ENCODE measurements around the gene ATP5F1C.
"Not testable (repeated sequence)": the region's sequence is repeated elsewhere in the genome, so short reads cannot be mapped to it uniquely, and the experiment has no call there.

ATP5F1C gene

DNA sequence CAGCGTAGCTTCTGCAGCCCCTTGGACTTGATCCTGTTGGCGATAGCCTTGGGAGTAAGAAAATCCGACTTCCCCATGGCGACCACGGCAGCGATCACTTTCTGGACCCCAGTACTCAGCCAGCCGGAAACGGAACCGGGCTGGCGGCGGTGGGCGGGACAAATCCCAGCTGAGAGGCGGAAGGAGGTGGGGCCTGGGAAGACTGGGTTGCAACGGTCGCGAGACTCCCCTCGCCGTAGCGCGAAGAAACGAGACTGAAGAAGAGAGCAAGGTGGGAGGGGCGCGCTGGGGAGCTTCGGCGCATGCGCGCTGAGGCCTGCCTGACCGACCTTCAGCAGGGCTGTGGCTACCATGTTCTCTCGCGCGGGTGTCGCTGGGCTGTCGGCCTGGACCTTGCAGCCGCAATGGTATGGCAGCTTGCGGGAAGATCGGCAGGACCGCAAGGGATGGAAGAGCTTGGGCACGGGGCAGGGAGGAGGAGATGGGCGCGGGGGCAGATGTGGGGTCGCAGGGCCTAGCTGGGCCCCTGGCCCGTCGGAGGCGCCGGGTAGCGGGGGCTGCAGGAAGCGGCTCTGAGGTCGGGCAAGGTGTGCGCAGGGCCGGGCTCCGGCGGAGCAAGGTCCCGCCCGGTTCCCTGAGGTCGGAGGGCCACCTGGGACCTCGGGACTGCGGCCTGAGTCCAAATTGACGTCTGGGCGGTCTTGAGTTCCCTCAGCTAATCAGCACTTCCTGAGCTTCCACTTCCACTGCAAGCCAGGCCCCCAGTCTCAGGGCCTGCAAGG lies at the start of gene ATP5F1C, which contains the start of gene KIN:
ATP5F1C (plus strand) TSS at position 321 of the 782 bp plus-strand sequence; CDS start at position 352, 31 bp downstream.
KIN (minus strand) TSS at position 137 of the 782 bp plus-strand sequence; CDS start at position 77, 60 bp downstream.
- ChIA-PET POLR2A (interaction anchor here (0.5 to 2.7 kb wide), 7 partner anchors 9 to 675 kb away, joined by 3 to 19 read pairs (median 6); partner anchors contain the start of gene TAF3), CTCF (interaction anchor here (1.6 to 1.9 kb wide), 2 partner anchors 31 to 1420 kb away, joined by 5 to 7 read pairs; partner anchors contain the start of gene TAF3)
- DNase-seq (ENCODE audit: low read depth, low spot score) = peak; percentile 65
- H3K4me3 ChIP-seq (ENCODE audit: low read depth, low read length) = peak within 1 kb of the TSS; percentile 98
- TF ChIP-seq, protein P1, sequence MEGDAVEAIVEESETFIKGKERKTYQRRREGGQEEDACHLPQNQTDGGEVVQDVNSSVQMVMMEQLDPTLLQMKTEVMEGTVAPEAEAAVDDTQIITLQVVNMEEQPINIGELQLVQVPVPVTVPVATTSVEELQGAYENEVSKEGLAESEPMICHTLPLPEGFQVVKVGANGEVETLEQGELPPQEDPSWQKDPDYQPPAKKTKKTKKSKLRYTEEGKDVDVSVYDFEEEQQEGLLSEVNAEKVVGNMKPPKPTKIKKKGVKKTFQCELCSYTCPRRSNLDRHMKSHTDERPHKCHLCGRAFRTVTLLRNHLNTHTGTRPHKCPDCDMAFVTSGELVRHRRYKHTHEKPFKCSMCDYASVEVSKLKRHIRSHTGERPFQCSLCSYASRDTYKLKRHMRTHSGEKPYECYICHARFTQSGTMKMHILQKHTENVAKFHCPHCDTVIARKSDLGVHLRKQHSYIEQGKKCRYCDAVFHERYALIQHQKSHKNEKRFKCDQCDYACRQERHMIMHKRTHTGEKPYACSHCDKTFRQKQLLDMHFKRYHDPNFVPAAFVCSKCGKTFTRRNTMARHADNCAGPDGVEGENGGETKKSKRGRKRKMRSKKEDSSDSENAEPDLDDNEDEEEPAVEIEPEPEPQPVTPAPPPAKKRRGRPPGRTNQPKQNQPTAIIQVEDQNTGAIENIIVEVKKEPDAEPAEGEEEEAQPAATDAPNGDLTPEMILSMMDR (IDR thresholded peaks at IDR 0.05; ENCODE audit: insufficient read depth, low read length, missing control alignments) = no peak

DNA sequence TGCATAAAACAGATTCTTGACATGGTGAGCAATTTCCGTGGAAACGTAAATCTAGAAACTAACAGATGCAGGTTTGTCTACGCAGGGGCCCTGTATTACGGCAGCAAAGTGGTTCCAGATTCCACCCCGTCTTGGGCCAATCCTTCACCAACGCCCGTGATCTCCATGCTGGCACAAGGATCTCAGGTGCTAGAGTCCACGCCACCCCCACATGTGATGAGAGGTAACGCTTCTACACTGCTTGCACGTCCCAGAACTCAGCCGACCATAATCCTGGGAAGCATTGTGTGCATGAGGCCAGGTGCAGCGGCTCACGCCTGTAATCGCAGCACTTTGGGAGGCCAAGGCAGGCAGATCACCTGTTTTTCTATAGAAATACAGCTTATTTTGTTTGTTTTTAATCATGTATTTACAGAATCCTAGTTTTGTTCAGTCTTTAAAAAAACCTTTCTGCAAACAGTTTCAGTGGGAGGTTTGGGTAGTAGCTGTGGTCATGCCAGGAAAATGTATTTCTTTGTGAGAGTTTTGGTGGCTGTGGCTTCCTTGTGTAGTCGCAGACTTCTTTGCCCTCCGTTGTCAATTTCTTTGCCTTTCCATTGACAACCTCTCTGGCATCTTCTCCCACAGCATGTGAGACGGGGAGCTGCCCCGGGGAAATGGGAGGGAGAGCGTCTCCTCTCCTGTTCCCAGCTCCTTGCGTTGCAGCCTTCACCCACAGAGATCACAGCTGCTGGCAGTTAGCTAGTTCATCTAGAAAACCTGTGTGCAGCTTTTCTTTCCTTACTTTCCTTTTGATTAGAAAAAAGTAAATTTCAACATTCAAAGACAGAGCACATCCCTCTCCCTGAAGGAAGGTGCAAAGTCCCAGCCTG lies 49.2 kb upstream of the ATP5F1C start:
- POLR2A ChIA-PET = no interaction called here
- CTCF ChIA-PET = no interaction called here
- no peak overlapping the region for H3K4me3 ChIP-seq (ENCODE audit: low read depth, low read length)
- TF ChIP-seq, protein P1 (IDR thresholded peaks at IDR 0.05; ENCODE audit: insufficient read depth, low read length, missing control alignments) = no peak
- DNase-seq (ENCODE audit: low read depth, low spot score) = no peak

DNA sequence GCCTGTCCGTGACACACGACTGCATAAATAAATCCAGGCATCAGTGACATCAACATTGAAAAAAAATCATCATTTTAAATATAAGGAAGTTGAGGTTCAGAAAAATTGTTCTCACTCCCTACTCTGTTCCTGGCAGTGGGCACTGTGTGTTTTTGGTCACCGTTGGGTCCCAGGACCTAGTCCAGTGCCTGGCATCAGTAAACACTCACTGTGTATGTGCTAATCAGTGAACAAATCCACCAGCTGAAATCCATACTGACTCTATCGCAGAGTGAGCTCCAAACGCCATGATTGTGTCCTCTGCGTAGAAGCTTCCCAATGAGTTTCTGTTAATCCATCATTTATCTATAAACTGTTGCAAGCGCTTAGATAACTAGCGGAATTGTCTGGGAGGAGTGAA lies 43.7 kb upstream of the ATP5F1C start:
- POLR2A ChIA-PET = no interaction called here
- DNase-seq (ENCODE audit: low read depth, low spot score) = no peak
- CTCF ChIA-PET = no interaction called here

GRCh38 chr10:7748637-7749036 lies 39.3 kb upstream of the ATP5F1C start:
- DNase-seq (ENCODE audit: low read depth, low spot score); H3K4me3 ChIP-seq (ENCODE audit: low read depth, low read length); POLR2A ChIA-PET; CTCF ChIA-PET: not testable (repeated sequence)

More for the DNA sequence above, 43.7 kb upstream of the ATP5F1C start:
- TF ChIP-seq, protein P1 (IDR thresholded peaks at IDR 0.05; ENCODE audit: insufficient read depth, low read length, missing control alignments) = no peak
- H3K4me3 ChIP-seq (ENCODE audit: low read depth, low read length) = no peak overlapping the region

GRCh38 chr10:7750222-7750621 lies 37.8 kb upstream of the ATP5F1C start:
- TF ChIP-seq, protein P1 (IDR thresholded peaks at IDR 0.05; ENCODE audit: insufficient read depth, low read length, missing control alignments) = no peak
- POLR2A ChIA-PET = no interaction called here
- CTCF ChIA-PET = no interaction called here
- no peak for DNase-seq (ENCODE audit: low read depth, low spot score)
- no peak overlapping the region for H3K4me3 ChIP-seq (ENCODE audit: low read depth, low read length)

DNA sequence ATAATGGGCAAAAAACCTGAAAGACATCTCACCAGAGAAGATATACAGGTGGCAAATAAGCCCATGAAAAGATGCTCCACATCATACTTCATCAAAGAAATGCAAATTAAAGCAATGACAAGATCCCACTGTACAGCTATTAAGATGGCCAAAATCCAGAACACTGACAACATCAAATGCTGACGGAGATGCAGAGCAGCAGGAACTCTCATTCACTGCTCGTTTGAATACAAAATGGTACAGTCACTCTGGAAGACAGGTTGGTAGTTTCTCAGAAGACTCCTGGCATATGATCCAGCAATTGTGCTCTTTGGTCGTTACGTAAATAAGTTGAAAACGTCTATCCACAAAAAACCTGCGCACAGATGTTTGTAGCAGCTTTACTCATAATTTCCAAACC lies 35.7 kb upstream of the ATP5F1C start:
- H3K4me3 ChIP-seq (ENCODE audit: low read depth, low read length) = no peak overlapping the region
- POLR2A ChIA-PET = no interaction called here
- DNase-seq (ENCODE audit: low read depth, low spot score) = no peak
- CTCF ChIA-PET = no interaction called here
- TF ChIP-seq, protein P1 (IDR thresholded peaks at IDR 0.05; ENCODE audit: insufficient read depth, low read length, missing control alignments) = no peak
